WTC11 (cell line): Measurements from ENCODE around the gene OSTN. TPM values are rescaled to one million over a fixed set of nuclear protein-coding genes. Genes with fewer than 3 reads are reported as not detected.

ENCODE experiments used
- ATAC-seq: fragments of 200-7000 bp; cut with Tn5 transposase; 2 replicates; pipeline ENCODE4 v1.10.0; 2021; ENCODE audit warnings: mild to moderate bottlenecking, moderate library complexity
- CTCF ChIA-PET: fragments of 300-600 bp; sonication (Branson Sonifier 250); formaldehyde crosslinking; loops from one replicate; lab custom pipeline; 2021; ENCODE audit warnings: antibody characterized with exemption; lab: Charles Lee
- POLR2A ChIA-PET: fragments of 350-600 bp; sonication (Branson Sonifier 250); formaldehyde crosslinking; loops from one replicate; lab custom pipeline; 2021; ENCODE audit warnings: antibody characterized with exemption; lab: Charles Lee
- DNase-seq: peaks from one replicate; pipeline ENCODE4 v3.0.0; 2021; ENCODE audit warnings: low spot score
- H3K27ac Mint-ChIP-seq: 2 replicates; pipeline ENCODE4 v1.8.0; 2021; ENCODE audit warnings: mixed read lengths
- H3K27me3 Mint-ChIP-seq: 2 replicates; pipeline ENCODE4 v1.8.0; 2021; ENCODE audit warnings: low read depth, mild to moderate bottlenecking, moderate library complexity, mixed read lengths
- H3K36me3 Mint-ChIP-seq: 2 replicates; pipeline ENCODE4 v1.8.0; 2021; ENCODE audit warnings: mixed read lengths
- H3K4me1 Mint-ChIP-seq: 2 replicates; pipeline ENCODE4 v1.8.0; 2022; ENCODE audit warnings: mixed read lengths
- H3K4me3 Mint-ChIP-seq: 2 replicates; pipeline ENCODE4 v1.8.0; 2021; ENCODE audit warnings: mild to moderate bottlenecking, moderate library complexity, mixed read lengths
- H3K9me3 Mint-ChIP-seq: 2 replicates; pipeline ENCODE4 v1.8.0; 2021; ENCODE audit warnings: mixed read lengths
- E2F5 ChIP-seq: sonication (generic); formaldehyde crosslinking; IDR thresholded peaks from 2 replicates; pipeline ENCODE4 v1.8.1; 2022; ENCODE audit warnings: mild to moderate bottlenecking, moderate library complexity, missing genetic modification reagents
- ETV6 ChIP-seq: sonication (generic); formaldehyde crosslinking; IDR thresholded peaks from 2 replicates; pipeline ENCODE4 v1.8.1; 2022; ENCODE audit warnings: mild to moderate bottlenecking, missing genetic modification reagents
- FOXJ3 ChIP-seq: sonication (generic); formaldehyde crosslinking; IDR thresholded peaks from 2 replicates; pipeline ENCODE4 v1.9.0; 2021; ENCODE audit warnings: missing genetic modification reagents, mild to moderate bottlenecking, borderline replicate concordance
- FOXK1 ChIP-seq: sonication (generic); formaldehyde crosslinking; IDR thresholded peaks from 2 replicates; pipeline ENCODE4 v1.8.0; 2022; ENCODE audit warnings: mild to moderate bottlenecking, moderate library complexity, missing genetic modification reagents
- GABPB1 ChIP-seq: sonication (generic); formaldehyde crosslinking; IDR thresholded peaks from 2 replicates; pipeline ENCODE4 v1.8.1; 2023; ENCODE audit warnings: mild to moderate bottlenecking, missing genetic modification reagents
- HMGXB4 ChIP-seq: sonication (generic); formaldehyde crosslinking; IDR thresholded peaks from 2 replicates; pipeline ENCODE4 v1.8.1; 2023; ENCODE audit warnings: mild to moderate bottlenecking, moderate library complexity, missing genetic modification reagents
- JUN ChIP-seq: sonication (generic); formaldehyde crosslinking; IDR thresholded peaks from 2 replicates; pipeline ENCODE4 v1.8.0; 2023; ENCODE audit warnings: mild to moderate bottlenecking, missing genetic modification reagents
- NR3C1 ChIP-seq: sonication (generic); formaldehyde crosslinking; conservative IDR thresholded peaks from 2 replicates; pipeline ENCODE4 v1.8.1; 2023; ENCODE audit warnings: low read depth, mild to moderate bottlenecking, missing genetic modification reagents
- SMAD3 ChIP-seq: sonication (generic); formaldehyde crosslinking; IDR thresholded peaks from 2 replicates; pipeline ENCODE4 v1.8.0; 2022; ENCODE audit warnings: missing genetic modification reagents, mild to moderate bottlenecking, borderline replicate concordance
- SMAD4 ChIP-seq: sonication (generic); formaldehyde crosslinking; IDR thresholded peaks from 2 replicates; pipeline ENCODE4 v1.8.0; 2022; ENCODE audit warnings: mild to moderate bottlenecking, missing genetic modification reagents
- SOX15 ChIP-seq: fragments of 250-450 bp; sonication (Bioruptor Pico); IDR thresholded peaks from 2 replicates; pipeline ENCODE4 v1.9.0; 2021; ENCODE audit warnings: mild to moderate bottlenecking
- SP1 ChIP-seq: sonication (generic); formaldehyde crosslinking; conservative IDR thresholded peaks from 2 replicates; pipeline ENCODE4 v1.8.1; 2022; ENCODE audit warnings: missing genetic modification reagents
- TEAD1 ChIP-seq: sonication (generic); formaldehyde crosslinking; IDR thresholded peaks from 2 replicates; pipeline ENCODE4 v1.8.0; 2022; ENCODE audit warnings: mild to moderate bottlenecking, missing genetic modification reagents
- ZBTB43 ChIP-seq: sonication (generic); formaldehyde crosslinking; IDR thresholded peaks from 2 replicates; pipeline ENCODE4 v1.8.1; 2023; ENCODE audit warnings: mild to moderate bottlenecking, missing genetic modification reagents
- ZNF263 ChIP-seq: sonication (generic); formaldehyde crosslinking; IDR thresholded peaks from 2 replicates; pipeline ENCODE4 v1.8.1; 2022; ENCODE audit warnings: low read depth, mild to moderate bottlenecking, moderate library complexity, missing genetic modification reagents
- ZNF416 ChIP-seq: fragments of 250-450 bp; sonication (Bioruptor Pico); IDR thresholded peaks from 2 replicates; pipeline ENCODE4 v1.9.0; 2021; ENCODE audit warnings: mild to moderate bottlenecking, inconsistent platforms
- ZNF532 ChIP-seq: fragments of 250-450 bp; sonication (Bioruptor Pico); IDR thresholded peaks from 2 replicates; pipeline ENCODE4 v1.9.0; 2021; ENCODE audit warnings: mild to moderate bottlenecking, borderline replicate concordance
- total RNA-seq: library from RNA; stranded (reverse); gene quantifications from 3 replicates; pipeline ENCODE4 v1.2.3, GENCODE V29; 2021

The OSTN gene
- total RNA-seq, 1 experiment from 2014 or later = not detected

GRCh38 chr3:191296041-191296541 lies 97.0 kb downstream of the OSTN start:
- no peaks in the 10 kb centered on the region for H3K36me3 Mint-ChIP-seq
- no peaks in the 10 kb centered on the region for H3K27me3 Mint-ChIP-seq
- POLR2A ChIA-PET = no interaction called here

More at GRCh38 chr3:191296041-191296541, 97.0 kb downstream of the OSTN start:
- Mint-ChIP-seq H3K4me3 (no peak overlapping the region), H3K4me1 (peaks cover 12% of the 10 kb centered on the region), H3K9me3 (no peaks in the 10 kb centered on the region), H3K27ac (no peak overlapping the region)
- no peak for DNase-seq
- TF ChIP-seq SMAD3 = no peak
- TF ChIP-seq TEAD1 (CRISPR knock-in tag) = no peak
- no peak for TF ChIP-seq GABPB1
- no peak for TF ChIP-seq SMAD4 (CRISPR knock-in tag)
- no peak for TF ChIP-seq ZNF263 (CRISPR knock-in tag)
- TF ChIP-seq ZBTB43 (CRISPR knock-in tag) = no peak
- no peak for TF ChIP-seq FOXK1
- no peak for TF ChIP-seq SP1 (CRISPR knock-in tag)
- TF ChIP-seq SOX15 = no peak
- TF ChIP-seq JUN = no peak
- no peak for TF ChIP-seq HMGXB4
- no peak for TF ChIP-seq ZNF532 (CRISPR knock-in tag)
- no peak for TF ChIP-seq NR3C1
- TF ChIP-seq FOXJ3 = no peak
- TF ChIP-seq E2F5 (CRISPR knock-in tag) = no peak
- no peak for TF ChIP-seq ETV6 (CRISPR knock-in tag)
- no peak for TF ChIP-seq ZNF416
- no peak for ATAC-seq
- CTCF ChIA-PET = no interaction called here
